ENCODE measurements around the gene JMJD8. TPM values are rescaled to one million over a fixed set of nuclear protein-coding genes. Genes with fewer than 3 reads are reported as not detected.

Gene JMJD8
- total and polyA plus RNA-seq, 10 of the 15 experiments (the other 5 are each of a cell fraction or from before 2014, with no cell fraction given), result 1.00 to 50.4 (median 30.7) TPM

- no peak for FAIRE-seq
- POLR2A ChIA-PET, result no interaction called here
- BruUV-seq (replicated peaks), result no TSS peak
- intact Hi-C loops (cut with micrococcal nuclease; ENCODE audit: unreplicated experiment) (no loop called here), in situ Hi-C loops (cut with MboI) (no loop called here)
- Histone ChIP-seq H3K27me3 (replicated peaks in 1 of 2; ENCODE audit: control insufficient read depth in 2 of 2, insufficient read depth in 2 of 2, low read length in 1 of 2) (peaks cover 0 to 11% of the 10 kb centered on the region in 2 experiments; a peak in 2 of 4 replicates), H3K9ac (ENCODE audit: control insufficient read depth, insufficient read depth, low read length) (no peak overlapping the region), H3K9me3 (replicated peaks; ENCODE audit: control insufficient read depth, insufficient read depth, low read length) (no peaks in the 10 kb centered on the region), H3K4me1 (ENCODE audit: control insufficient read depth, insufficient read depth, low read length) (no peaks in the 10 kb centered on the region), H3K36me3 (ENCODE audit: control insufficient read depth in 2 of 2, insufficient read depth in 2 of 2, low read length in 1 of 2) (no peaks in the 10 kb centered on the region), H4K20me1 (ENCODE audit: control insufficient read depth, insufficient read depth) (no peaks in the 10 kb centered on the region), H3K4me3 (no peak overlapping the region), H2AFZ (ENCODE audit: control insufficient read depth, low read depth, low read length) (no peak overlapping the region), H3K4me2 (ENCODE audit: control insufficient read depth, insufficient read depth) (no peak overlapping the region), H3K79me2 (ENCODE audit: control insufficient read depth, insufficient read depth, low read length) (no peaks in the 10 kb centered on the region), H3K27ac (ENCODE audit: control insufficient read depth, insufficient read depth) (no peak overlapping the region)
- no peak for DNase-seq (ENCODE audit: low read depth, low spot score)
- 54% methylated on average over 19 of the region's 19 CpGs for WGBS (ENCODE audit: insufficient coverage, insufficient replicate concordance, low lambda C conversion rate, missing lambda C conversion rate)
- SMC1A ChIA-PET (ENCODE audit: uncharacterized antibody, unreplicated experiment), result no interaction called here
- CTCF ChIA-PET, result no interaction called here
- TF ChIP-seq HDGF (IDR thresholded peaks at IDR 0.05), result no peak
- no peak for TF ChIP-seq IRF4 (IDR thresholded peaks at IDR 0.05; ENCODE audit: low read depth, low read length)
- no peak for TF ChIP-seq YBX1 (IDR thresholded peaks at IDR 0.05)
- no peak for TF ChIP-seq POLR2AphosphoS5 (IDR thresholded peaks at IDR 0.05; ENCODE audit: low read length)
- TF ChIP-seq FOXM1 (IDR thresholded peaks at IDR 0.05; ENCODE audit: low read depth, low read length), result no peak
- no peak for TF ChIP-seq JUND (IDR thresholded peaks at IDR 0.05; ENCODE audit: low read depth, low read length)
- TF ChIP-seq SMAD1 (IDR thresholded peaks at IDR 0.05; ENCODE audit: low read depth, partially characterized antibody), result no peak
- TF ChIP-seq TAF1 (IDR thresholded peaks at IDR 0.05; ENCODE audit: borderline replicate concordance, low read depth, low read length), result no peak
- no peak for TF ChIP-seq RAD21 (IDR thresholded peaks at IDR 0.05; ENCODE audit: insufficient read depth, low read depth, low read length)
- TF ChIP-seq CBX5 (IDR thresholded peaks at IDR 0.05; ENCODE audit: low read depth), result no peak
- no peak for TF ChIP-seq RAD51 (IDR thresholded peaks at IDR 0.05)
- no peak for TF ChIP-seq SMAD5 (IDR thresholded peaks at IDR 0.05; ENCODE audit: low read depth)
- no peak for TF ChIP-seq ZBTB4 (CRISPR knock-in tag; IDR thresholded peaks at IDR 0.05)
- no peak for TF ChIP-seq NR2C2 (IDR thresholded peaks at IDR 0.05; ENCODE audit: borderline replicate concordance, control insufficient read depth, insufficient read length, low read depth)
- TF ChIP-seq ZZZ3 (IDR thresholded peaks at IDR 0.05; ENCODE audit: control insufficient read depth, insufficient read length, low read depth), result no peak
- no peak for TF ChIP-seq TCF12 (IDR thresholded peaks at IDR 0.05; ENCODE audit: low read depth, low read length)
- no peak for TF ChIP-seq SUZ12 (IDR thresholded peaks at IDR 0.05; ENCODE audit: unreplicated experiment)
- TF ChIP-seq ZNF217 (IDR thresholded peaks at IDR 0.05), result no peak
- TF ChIP-seq RBBP5 (conservative IDR thresholded peaks at IDR 0.05), result no peak
- TF ChIP-seq CBFB (IDR thresholded peaks at IDR 0.05; ENCODE audit: low read depth), result no peak
- RAD21 ChIA-PET (ENCODE audit: unreplicated experiment), result no interaction called here
- ATAC-seq, result no peak
These were observed 18.2 kb upstream of the JMJD8 start for GRCh38 chr16:702341-702740.
